ENCODE results near the gene CLIC5. TPM values are rescaled to one million over a fixed set of nuclear protein-coding genes. Genes with fewer than 3 reads are reported as not detected.

The CLIC5 gene
- polyA plus RNA-seq (2013), result 0.04 TPM

GRCh38 chr6:46015119-46015968 is at the start of gene CLIC5:
TSS of gene CLIC5 (minus strand) at chr6:46015860. CDS start at chr6:46015542, 318 bp downstream.
- CTCF ChIA-PET, result no interaction called here
- under 1% methylated on average over 75 of the region's 82 CpGs for WGBS (ENCODE audit: insufficient coverage)
- H3K27ac ChIP-seq (ENCODE audit: insufficient read depth in 1 of 2, low read depth in 1 of 2, low read length in 2 of 2, poor library complexity in 1 of 2, severe bottlenecking in 2 of 2), result no peak within 1 kb of the TSS
- H3K4me1 ChIP-seq (ENCODE audit: control extremely low read depth in 1 of 4, control insufficient read depth in 4 of 4, insufficient read depth in 4 of 4, low read length in 3 of 4), result peaks cover 3 to 31% (median 21%) of the 10 kb centered on the region in 4 experiments
- no peaks in the 10 kb centered on the region for H3K36me3 ChIP-seq (ENCODE audit: control insufficient read depth in 4 of 4, insufficient read depth in 4 of 4, low read length in 3 of 4)
- peaks cover 0 to 7% (median 3%) of the 10 kb centered on the region in 5 experiments for H3K9me3 ChIP-seq (ENCODE audit: control extremely low read depth in 1 of 5, control insufficient read depth in 4 of 5, insufficient read depth in 2 of 5, low read depth in 1 of 5, low read length in 4 of 5)
- peak within 1 kb of the TSS; percentile 35 to 78 (median 61) for H3K4me3 ChIP-seq (ENCODE audit: control insufficient read depth in 1 of 7, extremely low read depth in 1 of 7, insufficient read depth in 4 of 7, low read depth in 2 of 7, low read length in 6 of 7)
- POLR2A ChIA-PET, result no interaction called here
- peaks cover 5 to 43% (median 27%) of the 10 kb centered on the region in 5 experiments for H3K27me3 ChIP-seq (replicated peaks in 2 of 5; ENCODE audit: control insufficient read depth in 4 of 5, insufficient read depth in 5 of 5, low read length in 4 of 5)
- peak in 2 of 3 donors; percentile 20 to 49 for DNase-seq

GRCh38 chr6:46062991-46063390 is 47.3 kb upstream of the CLIC5 start:
- Histone ChIP-seq H3K27me3 (replicated peaks in 2 of 5; ENCODE audit: control insufficient read depth in 4 of 5, insufficient read depth in 5 of 5, low read length in 4 of 5) (peaks cover 0 to 2% (median 0%) of the 10 kb centered on the region in 5 experiments), H3K36me3 (ENCODE audit: control insufficient read depth in 4 of 4, insufficient read depth in 4 of 4, low read length in 3 of 4) (no peaks in the 10 kb centered on the region), H3K27ac (ENCODE audit: insufficient read depth in 1 of 2, low read depth in 1 of 2, low read length in 2 of 2, poor library complexity in 1 of 2, severe bottlenecking in 2 of 2) (no peak overlapping the region), H3K9me3 (ENCODE audit: control extremely low read depth in 1 of 5, control insufficient read depth in 4 of 5, insufficient read depth in 2 of 5, low read depth in 1 of 5, low read length in 4 of 5) (peaks cover 0 to 8% (median 0%) of the 10 kb centered on the region in 5 experiments), H3K4me1 (ENCODE audit: control extremely low read depth in 1 of 4, control insufficient read depth in 4 of 4, insufficient read depth in 4 of 4, low read length in 3 of 4) (no peaks in the 10 kb centered on the region), H3K4me3 (ENCODE audit: control insufficient read depth in 1 of 7, extremely low read depth in 1 of 7, insufficient read depth in 4 of 7, low read depth in 2 of 7, low read length in 6 of 7) (no peak overlapping the region)
- DNase-seq, result no peak
- ChIA-PET POLR2A (no interaction called here), CTCF (no interaction called here)

- CTCF ChIA-PET, result no interaction called here
- no peak for DNase-seq
Observed at GRCh38 chr6:46062312-46062711, 46.7 kb upstream of the CLIC5 start.

GRCh38 chr6:46061497-46061896 is 45.8 kb upstream of the CLIC5 start:
- Histone ChIP-seq H3K27ac (ENCODE audit: insufficient read depth in 1 of 2, low read depth in 1 of 2, low read length in 2 of 2, poor library complexity in 1 of 2, severe bottlenecking in 2 of 2) (no peak overlapping the region), H3K4me1 (ENCODE audit: control extremely low read depth in 1 of 4, control insufficient read depth in 4 of 4, insufficient read depth in 4 of 4, low read length in 3 of 4) (no peaks in the 10 kb centered on the region), H3K4me3 (ENCODE audit: control insufficient read depth in 1 of 7, extremely low read depth in 1 of 7, insufficient read depth in 4 of 7, low read depth in 2 of 7, low read length in 6 of 7) (no peak overlapping the region), H3K36me3 (ENCODE audit: control insufficient read depth in 4 of 4, insufficient read depth in 4 of 4, low read length in 3 of 4) (no peaks in the 10 kb centered on the region), H3K9me3 (ENCODE audit: control extremely low read depth in 1 of 5, control insufficient read depth in 4 of 5, insufficient read depth in 2 of 5, low read depth in 1 of 5, low read length in 4 of 5) (peaks cover 0 to 13% (median 8%) of the 10 kb centered on the region in 5 experiments), H3K27me3 (replicated peaks in 2 of 5; ENCODE audit: control insufficient read depth in 4 of 5, insufficient read depth in 5 of 5, low read length in 4 of 5) (peaks cover 0 to 2% (median 0%) of the 10 kb centered on the region in 5 experiments)
- 80% methylated on average over 1 of the region's 1 CpG for WGBS (ENCODE audit: insufficient coverage)
- ChIA-PET POLR2A (no interaction called here), CTCF (interaction anchor here (1.4 kb wide), 1 partner anchor 14 kb away, joined by 3 read pairs; no protein-coding TSS in a partner anchor)
- DNase-seq, result no peak

More at GRCh38 chr6:46062312-46062711, 46.7 kb upstream of the CLIC5 start:
- Histone ChIP-seq H3K27me3 (replicated peaks in 2 of 5; ENCODE audit: control insufficient read depth in 4 of 5, insufficient read depth in 5 of 5, low read length in 4 of 5) (peaks cover 0 to 2% (median 0%) of the 10 kb centered on the region in 5 experiments), H3K36me3 (ENCODE audit: control insufficient read depth in 4 of 4, insufficient read depth in 4 of 4, low read length in 3 of 4) (no peaks in the 10 kb centered on the region), H3K9me3 (ENCODE audit: control extremely low read depth in 1 of 5, control insufficient read depth in 4 of 5, insufficient read depth in 2 of 5, low read depth in 1 of 5, low read length in 4 of 5) (peaks cover 0 to 10% (median 4%) of the 10 kb centered on the region in 5 experiments), H3K27ac (ENCODE audit: insufficient read depth in 1 of 2, low read depth in 1 of 2, low read length in 2 of 2, poor library complexity in 1 of 2, severe bottlenecking in 2 of 2) (no peak overlapping the region), H3K4me3 (ENCODE audit: control insufficient read depth in 1 of 7, extremely low read depth in 1 of 7, insufficient read depth in 4 of 7, low read depth in 2 of 7, low read length in 6 of 7) (no peak overlapping the region), H3K4me1 (ENCODE audit: control extremely low read depth in 1 of 4, control insufficient read depth in 4 of 4, insufficient read depth in 4 of 4, low read length in 3 of 4) (no peaks in the 10 kb centered on the region)
- 85% methylated on average over 2 of the region's 2 CpGs for WGBS (ENCODE audit: insufficient coverage)
- POLR2A ChIA-PET, result no interaction called here

GRCh38 chr6:46059608-46060007 is 43.9 kb upstream of the CLIC5 start:
- peaks cover 0 to 2% (median 0%) of the 10 kb centered on the region in 5 experiments for H3K27me3 ChIP-seq (replicated peaks in 2 of 5; ENCODE audit: control insufficient read depth in 4 of 5, insufficient read depth in 5 of 5, low read length in 4 of 5)
- no peak overlapping the region for H3K4me3 ChIP-seq (ENCODE audit: control insufficient read depth in 1 of 7, extremely low read depth in 1 of 7, insufficient read depth in 4 of 7, low read depth in 2 of 7, low read length in 6 of 7)
- ChIA-PET POLR2A (no interaction called here), CTCF (interaction anchor here (1.1 kb wide), 1 partner anchor 12 kb away, joined by 3 read pairs; no protein-coding TSS in a partner anchor)
- no peaks in the 10 kb centered on the region for H3K4me1 ChIP-seq (ENCODE audit: control extremely low read depth in 1 of 4, control insufficient read depth in 4 of 4, insufficient read depth in 4 of 4, low read length in 3 of 4)
- H3K27ac ChIP-seq (ENCODE audit: insufficient read depth in 1 of 2, low read depth in 1 of 2, low read length in 2 of 2, poor library complexity in 1 of 2, severe bottlenecking in 2 of 2), result no peak overlapping the region
- DNase-seq, result no peak
- WGBS (ENCODE audit: insufficient coverage), result no CpG with 5 or more reads among the region's 1 CpG
- H3K9me3 ChIP-seq (ENCODE audit: control extremely low read depth in 1 of 5, control insufficient read depth in 4 of 5, insufficient read depth in 2 of 5, low read depth in 1 of 5, low read length in 4 of 5), result peaks cover 0 to 13% (median 8%) of the 10 kb centered on the region in 5 experiments
- H3K36me3 ChIP-seq (ENCODE audit: control insufficient read depth in 4 of 4, insufficient read depth in 4 of 4, low read length in 3 of 4), result no peaks in the 10 kb centered on the region

GRCh38 chr6:46058951-46059350 is 43.3 kb upstream of the CLIC5 start:
- Histone ChIP-seq H3K4me3 (ENCODE audit: control insufficient read depth in 1 of 7, extremely low read depth in 1 of 7, insufficient read depth in 4 of 7, low read depth in 2 of 7, low read length in 6 of 7) (no peak overlapping the region), H3K9me3 (ENCODE audit: control extremely low read depth in 1 of 5, control insufficient read depth in 4 of 5, insufficient read depth in 2 of 5, low read depth in 1 of 5, low read length in 4 of 5) (peaks cover 0 to 13% (median 8%) of the 10 kb centered on the region in 5 experiments), H3K27me3 (replicated peaks in 2 of 5; ENCODE audit: control insufficient read depth in 4 of 5, insufficient read depth in 5 of 5, low read length in 4 of 5) (peaks cover 0 to 2% (median 0%) of the 10 kb centered on the region in 5 experiments), H3K27ac (ENCODE audit: insufficient read depth in 1 of 2, low read depth in 1 of 2, low read length in 2 of 2, poor library complexity in 1 of 2, severe bottlenecking in 2 of 2) (no peak overlapping the region), H3K36me3 (ENCODE audit: control insufficient read depth in 4 of 4, insufficient read depth in 4 of 4, low read length in 3 of 4) (no peaks in the 10 kb centered on the region), H3K4me1 (ENCODE audit: control extremely low read depth in 1 of 4, control insufficient read depth in 4 of 4, insufficient read depth in 4 of 4, low read length in 3 of 4) (no peaks in the 10 kb centered on the region)
- no peak for DNase-seq
- no CpG with 5 or more reads among the region's 1 CpG for WGBS (ENCODE audit: insufficient coverage)
- ChIA-PET POLR2A (no interaction called here), CTCF (interaction anchor here (1.1 kb wide), 1 partner anchor 12 kb away, joined by 3 read pairs; no protein-coding TSS in a partner anchor)

- no peak overlapping the region for H3K4me3 ChIP-seq (ENCODE audit: control insufficient read depth in 1 of 7, extremely low read depth in 1 of 7, insufficient read depth in 4 of 7, low read depth in 2 of 7, low read length in 6 of 7)
- POLR2A ChIA-PET, result no interaction called here
- CTCF ChIA-PET, result no interaction called here
- H3K36me3 ChIP-seq (ENCODE audit: control insufficient read depth in 4 of 4, insufficient read depth in 4 of 4, low read length in 3 of 4), result no peaks in the 10 kb centered on the region
- no peak overlapping the region for H3K27ac ChIP-seq (ENCODE audit: insufficient read depth in 1 of 2, low read depth in 1 of 2, low read length in 2 of 2, poor library complexity in 1 of 2, severe bottlenecking in 2 of 2)
- H3K9me3 ChIP-seq (ENCODE audit: control extremely low read depth in 1 of 5, control insufficient read depth in 4 of 5, insufficient read depth in 2 of 5, low read depth in 1 of 5, low read length in 4 of 5), result peaks cover 0 to 9% (median 5%) of the 10 kb centered on the region in 5 experiments
- peaks cover 0 to 2% (median 0%) of the 10 kb centered on the region in 4 experiments for H3K4me1 ChIP-seq (ENCODE audit: control extremely low read depth in 1 of 4, control insufficient read depth in 4 of 4, insufficient read depth in 4 of 4, low read length in 3 of 4)
- peaks cover 0 to 2% (median 0%) of the 10 kb centered on the region in 5 experiments for H3K27me3 ChIP-seq (replicated peaks in 2 of 5; ENCODE audit: control insufficient read depth in 4 of 5, insufficient read depth in 5 of 5, low read length in 4 of 5)
- no peak for DNase-seq
Observed at GRCh38 chr6:46057792-46058191, 42.1 kb upstream of the CLIC5 start.
